Measurements from ENCODE around the gene APPL1. TPM values are rescaled to one million over a fixed set of nuclear protein-coding genes. Genes with fewer than 3 reads are reported as not detected.
"Not testable (repeated sequence)": the region's sequence is repeated elsewhere in the genome, so short reads cannot be mapped to it uniquely, and the experiment has no call there.

The APPL1 gene
- total RNA-seq, 1 experiment from 2014 or later = 68.7 TPM

DNA sequence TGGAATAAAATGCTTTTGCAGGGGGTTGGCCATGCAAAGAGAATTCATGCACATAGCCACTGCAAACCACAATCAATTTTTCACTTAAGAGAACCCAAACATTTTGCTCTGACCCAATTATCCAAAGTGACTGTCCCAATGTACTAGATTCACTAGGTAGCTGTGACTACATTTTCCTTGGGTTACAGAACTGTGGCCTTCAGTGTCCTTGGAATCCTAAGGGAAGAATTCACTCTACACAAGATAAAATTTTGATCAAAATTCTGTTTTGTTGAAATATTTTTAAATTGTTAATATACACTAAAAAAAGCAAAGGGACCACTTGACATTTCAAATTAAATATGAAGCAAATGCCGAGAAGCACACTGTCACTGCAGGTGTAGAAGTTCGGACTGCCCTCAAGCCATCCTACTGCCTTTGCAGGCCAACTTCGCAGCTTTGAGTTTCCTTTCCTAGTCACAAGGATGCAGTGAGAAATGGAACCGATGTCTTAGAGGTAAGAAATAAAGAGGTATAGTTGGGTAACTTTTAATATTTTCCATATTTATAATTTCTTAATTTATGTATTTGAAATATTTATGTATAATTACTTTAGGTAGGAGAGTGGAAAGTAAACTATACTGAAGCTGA lies 65.5 kb downstream of the APPL1 start:
- Histone ChIP-seq H3K27ac (no peak overlapping the region), H3K27me3 (no peaks in the 10 kb centered on the region), H3K9me3 (replicated peaks) (no peaks in the 10 kb centered on the region), H3K4me3 (no peak overlapping the region), H3K36me3 (no peaks in the 10 kb centered on the region), H3K4me1 (no peaks in the 10 kb centered on the region)
- no peak for DNase-seq

DNA sequence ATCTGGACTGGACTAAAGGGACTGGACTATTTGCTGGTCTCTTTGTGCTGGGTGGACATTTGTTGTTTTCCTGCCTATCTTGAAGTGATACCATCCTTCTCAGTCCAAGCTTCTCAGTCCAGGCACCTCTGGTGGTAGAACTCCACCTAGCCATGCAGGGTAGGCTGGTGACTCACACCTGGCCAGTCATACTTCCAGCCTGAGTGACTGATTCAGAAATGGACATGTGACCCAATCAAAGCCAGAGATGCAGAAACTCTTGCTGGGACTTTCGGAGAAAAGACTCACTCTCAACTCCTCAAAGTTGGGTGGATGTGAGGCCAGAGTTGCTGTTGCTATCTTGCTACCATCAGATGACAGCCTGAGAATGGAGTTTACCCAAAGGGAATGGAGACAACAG lies 70.5 kb downstream of the APPL1 start:
- Histone ChIP-seq H3K9me3 (replicated peaks) (no peaks in the 10 kb centered on the region), H3K27me3 (no peaks in the 10 kb centered on the region), H3K4me3 (no peak overlapping the region), H3K27ac (no peak overlapping the region), H3K4me1 (no peaks in the 10 kb centered on the region), H3K36me3 (no peaks in the 10 kb centered on the region)
- DNase-seq = no peak

DNA sequence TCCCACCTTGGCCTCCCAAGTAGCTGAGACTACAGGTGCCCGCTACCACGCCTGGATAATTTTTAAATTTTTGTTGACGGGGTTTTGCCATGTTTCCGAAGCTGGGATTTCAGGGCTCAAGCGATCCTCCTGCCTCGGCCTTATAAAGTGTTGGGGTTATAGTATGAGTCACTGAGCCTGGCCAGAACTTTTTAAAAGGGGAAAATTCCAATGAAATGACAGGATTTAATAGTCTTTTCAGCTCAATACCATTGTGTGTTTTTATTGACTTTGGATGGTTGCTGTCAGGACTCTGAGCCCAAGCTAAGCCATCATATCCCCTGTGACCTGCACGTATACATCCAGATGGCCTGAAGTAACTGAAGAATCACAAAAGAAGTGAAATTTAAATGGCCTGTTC lies 76.0 kb downstream of the APPL1 start:
- not testable (repeated sequence) for H3K4me1 ChIP-seq; H3K36me3 ChIP-seq; H3K9me3 ChIP-seq (replicated peaks); DNase-seq; H3K27ac ChIP-seq; H3K27me3 ChIP-seq; H3K4me3 ChIP-seq

DNA sequence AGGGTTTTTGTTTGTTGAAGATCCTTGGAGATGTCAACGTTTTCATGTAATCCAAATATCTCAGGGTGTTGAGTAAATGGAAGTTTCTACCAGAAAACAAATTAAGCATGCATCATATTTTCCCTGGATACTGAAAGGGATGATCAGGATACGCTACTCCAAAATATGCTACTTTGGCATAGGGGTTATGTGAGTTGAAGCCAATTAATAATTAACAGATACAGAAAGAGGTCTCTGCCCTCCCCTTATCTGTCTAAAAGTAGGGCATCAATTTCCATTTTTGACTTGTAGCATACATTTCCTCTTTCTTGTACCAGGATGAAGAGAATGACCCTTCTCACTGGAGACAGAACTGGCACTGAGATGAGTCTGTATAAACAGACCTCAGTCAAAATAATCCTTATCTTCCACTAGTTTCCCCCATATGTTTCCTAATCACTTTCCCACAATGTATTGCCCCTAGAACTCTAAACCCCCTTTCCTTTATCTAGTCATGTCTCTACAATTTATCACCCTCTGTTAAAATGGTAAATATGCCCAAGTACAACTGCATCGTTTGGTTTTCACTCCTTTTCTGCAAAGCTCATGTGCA lies 82.3 kb downstream of the APPL1 start:
- H3K9me3 ChIP-seq (replicated peaks) = no peaks in the 10 kb centered on the region
- DNase-seq = no peak
- H3K4me3 ChIP-seq = no peak overlapping the region
- no peaks in the 10 kb centered on the region for H3K4me1 ChIP-seq
- H3K27ac ChIP-seq = no peak overlapping the region
- H3K27me3 ChIP-seq = no peaks in the 10 kb centered on the region
- no peaks in the 10 kb centered on the region for H3K36me3 ChIP-seq

DNA sequence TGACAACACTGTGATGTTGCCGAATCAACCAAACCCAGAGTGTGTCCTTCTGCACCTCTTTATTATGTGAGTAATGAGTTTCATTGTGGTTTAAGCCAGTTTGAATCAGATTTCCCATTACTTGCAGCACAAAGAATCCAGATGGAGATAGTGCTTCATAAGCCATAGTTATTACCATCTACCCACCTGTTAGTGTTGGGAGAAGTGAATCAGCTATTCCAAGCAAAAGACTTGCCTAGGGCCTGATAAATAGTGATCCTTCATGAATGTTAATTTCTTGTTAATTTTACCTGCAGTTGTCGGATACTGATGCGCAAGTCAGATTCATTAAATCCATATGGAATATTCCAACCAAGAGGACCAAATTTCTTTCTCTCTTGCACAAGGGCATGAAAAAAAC lies 86.7 kb downstream of the APPL1 start:
- no peak for DNase-seq

More for the DNA sequence above, 86.7 kb downstream of the APPL1 start:
- Histone ChIP-seq H3K27ac (no peak overlapping the region), H3K36me3 (no peaks in the 10 kb centered on the region), H3K27me3 (no peaks in the 10 kb centered on the region), H3K4me1 (no peaks in the 10 kb centered on the region), H3K9me3 (replicated peaks) (no peaks in the 10 kb centered on the region), H3K4me3 (no peak overlapping the region)

Other genes starting within 250 kb of the APPL1 start
- 0.10 TPM in 1 of 2 replicates, not detected in the other for gene SPATA12, start 167.1 kb upstream of the APPL1 start, total RNA-seq (2014; rRNA removed; shearing (Covaris generic))
- gene IL17RD, start 62.4 kb upstream of the APPL1 start, total RNA-seq (2014; rRNA removed; shearing (Covaris generic)) = 36.0 and 38.4 TPM in 2 replicates
- gene HESX1, start 27.8 kb upstream of the APPL1 start, total RNA-seq (2014; rRNA removed; shearing (Covaris generic)) = 1.5 and 1.7 TPM in 2 replicates
- gene ASB14, start 65.0 kb downstream of the APPL1 start, total RNA-seq (2014; rRNA removed; shearing (Covaris generic)) = 0.08 TPM in 1 of 2 replicates, not detected in the other

Data from SJCRH30 (cell line).